ENCODE measurements around the gene EPN1.

EPN1 gene

DNA sequence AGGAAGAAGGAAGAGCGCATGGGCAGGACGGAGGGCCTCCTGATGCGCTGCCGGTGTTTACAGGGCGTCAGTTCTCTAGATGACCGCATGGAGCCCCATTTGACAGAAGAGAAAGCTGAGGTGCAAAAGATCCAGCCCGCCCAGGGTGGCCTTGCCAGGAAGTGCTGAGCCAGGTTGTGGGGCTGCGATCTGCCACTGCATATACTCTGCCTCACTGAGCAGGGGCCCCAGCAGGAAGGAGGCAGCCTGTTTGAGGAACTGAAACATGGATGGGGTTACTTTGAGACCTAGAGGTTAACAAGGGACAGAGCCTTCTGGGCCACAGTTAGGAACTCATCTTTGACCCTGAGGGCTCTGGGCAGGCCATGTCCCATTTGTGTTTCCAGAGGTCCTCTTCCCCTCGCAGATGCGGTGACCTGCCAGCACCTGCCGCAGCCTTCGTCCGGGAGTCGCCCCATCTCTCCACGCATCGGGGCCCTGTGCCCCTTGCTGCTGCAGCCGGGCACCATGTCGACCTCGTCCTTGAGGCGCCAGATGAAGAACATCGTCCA, 3.2 kb downstream of the EPN1 start:
- in situ Hi-C loops (cut with HindIII; ENCODE audit: low sequenced_read_pairs), result no loop called here

DNA sequence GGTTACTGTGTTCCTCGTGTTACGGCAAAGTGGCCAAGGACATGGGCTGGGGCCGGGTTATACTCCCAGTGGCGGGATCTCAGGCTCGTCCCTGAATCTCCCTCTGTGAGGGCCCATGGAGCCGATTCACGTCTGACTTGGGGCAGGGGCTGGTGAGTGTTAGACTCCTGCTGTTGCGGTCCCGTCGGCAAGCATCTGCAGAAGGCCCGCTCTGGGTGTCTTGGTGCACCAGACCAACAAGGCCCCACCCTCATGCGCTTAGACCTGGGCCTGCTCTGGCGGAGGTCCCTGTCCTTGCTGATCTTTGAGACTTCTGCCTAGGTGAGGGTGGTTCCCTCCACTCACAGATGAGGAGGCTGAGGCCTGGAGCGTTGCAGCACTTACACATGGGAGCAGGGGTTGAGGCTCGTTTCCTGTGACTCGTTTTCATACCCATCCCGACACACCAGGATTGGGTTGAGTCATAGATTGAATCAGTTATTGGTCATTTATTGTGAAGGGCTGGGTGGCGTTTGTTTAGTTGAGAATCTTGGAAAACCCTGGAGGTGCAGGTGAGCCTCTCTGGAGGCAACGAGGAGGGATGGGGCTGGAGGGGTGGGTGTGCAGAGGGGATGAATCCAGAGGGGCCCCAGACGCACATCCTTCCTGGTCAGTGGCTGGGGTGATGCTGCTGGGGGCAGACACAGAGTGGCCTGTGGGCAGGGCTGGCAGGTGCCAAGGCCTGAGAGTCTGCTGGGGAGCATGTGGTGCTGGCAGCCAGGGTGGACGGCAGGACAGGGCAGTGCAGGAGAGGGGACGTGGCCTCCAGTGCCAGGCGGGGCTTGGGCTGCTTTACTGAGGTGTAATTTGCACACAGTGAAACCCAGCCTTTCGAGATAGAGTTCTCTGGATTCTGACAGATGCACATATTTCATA, 4.6 kb downstream of the EPN1 start:
- in situ Hi-C loops (cut with HindIII; ENCODE audit: low sequenced_read_pairs), result no loop called here

DNA sequence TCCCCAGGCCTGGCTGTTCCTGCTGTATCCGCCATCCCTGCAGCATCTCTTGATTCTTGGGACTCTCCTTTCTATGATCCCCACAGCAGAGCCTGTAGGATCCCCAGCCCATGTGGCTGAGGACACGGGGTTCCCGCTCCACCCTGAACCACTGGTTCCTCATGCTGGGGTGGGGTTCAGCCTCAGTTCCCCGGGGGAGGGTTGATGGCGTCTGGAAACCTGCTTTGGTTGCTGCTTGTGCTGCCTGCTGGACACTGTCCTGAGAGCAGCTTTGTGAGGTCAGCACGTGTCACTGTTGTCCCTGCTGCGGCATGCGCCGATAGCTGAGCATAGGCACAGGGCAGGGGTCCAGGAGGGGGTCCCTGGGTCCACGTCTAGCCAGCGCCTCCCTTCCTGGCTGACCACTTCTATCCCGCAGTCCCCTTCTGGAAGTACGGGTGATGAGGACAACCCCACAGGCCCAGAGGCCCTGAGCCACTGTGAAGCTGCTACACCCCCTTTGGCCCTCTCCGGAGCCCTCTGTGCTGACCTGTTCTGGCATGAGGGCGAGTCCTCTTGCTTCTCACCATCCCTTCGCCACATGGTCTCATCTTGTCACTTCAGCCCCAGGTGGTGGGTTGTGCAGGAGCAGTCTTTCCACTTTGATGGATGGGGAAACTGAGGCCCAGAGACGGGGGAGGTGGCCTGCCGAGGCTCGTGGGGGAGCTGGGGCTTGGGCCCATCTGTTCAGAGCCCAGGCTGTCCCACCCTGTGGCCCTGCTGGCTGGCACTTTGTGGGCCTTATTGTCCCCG, 5.5 kb downstream of the EPN1 start:
- in situ Hi-C loops (cut with HindIII; ENCODE audit: low sequenced_read_pairs), result no loop called here

DNA sequence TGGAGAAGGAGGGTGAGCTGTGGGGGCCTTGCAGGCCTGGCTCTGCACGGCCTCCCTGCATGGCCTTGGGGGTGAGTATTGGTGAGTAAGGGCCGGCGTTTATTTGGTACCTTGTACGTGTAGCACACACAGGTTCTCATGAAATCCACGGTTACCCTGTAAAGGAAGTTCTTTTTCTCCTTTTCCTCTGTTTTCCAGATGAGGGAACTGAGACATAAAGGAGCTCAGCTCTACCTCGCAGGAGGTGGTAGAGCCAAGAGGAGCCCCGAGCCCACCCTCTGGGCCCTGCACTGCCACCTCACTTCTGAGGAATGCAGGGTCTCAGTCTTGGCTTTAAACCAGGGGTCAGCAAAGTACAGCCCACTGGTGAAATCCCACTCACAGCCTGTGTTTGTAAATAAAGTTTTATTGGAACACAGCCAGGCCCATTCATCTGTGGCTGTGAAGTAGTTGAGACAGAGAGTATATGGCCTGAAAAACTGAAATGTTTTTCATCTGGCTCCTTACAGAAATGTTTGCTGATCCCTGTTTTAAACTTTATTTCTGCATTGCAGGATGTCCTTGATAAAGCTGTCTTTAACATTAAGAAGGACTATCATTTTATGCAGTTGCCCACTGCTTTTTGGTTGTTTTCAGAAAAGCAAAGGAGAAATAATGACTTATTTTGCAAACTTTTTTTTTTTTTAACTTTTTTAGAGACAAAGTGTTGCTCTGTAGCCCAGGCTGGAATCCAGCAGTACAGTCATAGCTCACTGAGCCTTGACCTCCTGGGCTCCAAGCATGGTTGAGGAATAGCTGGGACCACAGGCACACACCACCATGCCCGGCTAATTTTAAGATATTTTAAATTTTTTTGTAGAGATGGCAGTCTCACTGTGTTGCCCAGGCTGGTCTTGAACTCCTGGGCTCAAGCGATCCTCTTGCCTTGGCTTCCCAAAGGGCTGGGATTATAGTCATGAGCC, 6.4 kb downstream of the EPN1 start:
- in situ Hi-C loops (cut with HindIII; ENCODE audit: low sequenced_read_pairs), result no loop called here

DNA sequence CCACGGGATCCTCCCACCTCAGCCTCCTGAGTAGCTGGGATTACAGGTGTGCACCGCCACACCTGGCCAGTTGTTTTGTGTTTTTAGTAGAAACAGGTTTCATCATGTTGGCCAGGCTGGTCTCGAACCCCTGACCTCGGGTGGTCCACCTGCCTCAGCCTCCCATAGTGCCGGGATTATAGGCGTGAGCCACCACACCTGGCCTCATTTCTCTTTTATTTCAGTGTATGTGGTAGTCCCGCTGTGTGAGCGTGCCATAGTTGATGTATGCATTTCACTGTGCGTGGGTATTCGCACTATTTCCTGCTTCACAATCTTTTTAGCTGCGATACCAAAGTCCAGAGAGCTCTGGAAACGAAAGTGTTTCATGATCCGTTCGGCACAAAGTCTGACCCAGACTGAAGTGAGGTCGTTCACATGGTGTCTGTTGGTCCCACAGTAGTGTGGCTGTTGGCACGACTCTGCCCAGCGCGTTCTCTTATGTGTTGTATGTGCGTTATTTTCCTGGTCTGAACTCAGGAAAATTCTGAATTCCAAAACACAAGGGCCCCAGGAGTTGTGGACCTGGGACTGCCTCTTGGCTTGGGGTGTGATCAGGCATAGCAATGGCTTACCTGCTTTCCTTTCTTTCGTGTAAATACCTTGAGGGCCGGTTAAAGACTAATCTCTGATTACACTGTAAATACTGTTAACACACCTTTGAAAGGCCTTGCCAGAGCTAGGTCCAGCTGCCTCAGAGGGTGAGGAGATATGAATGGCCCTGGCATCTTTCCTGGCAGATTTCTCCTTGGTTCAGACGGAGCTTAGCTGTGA, 8.6 kb downstream of the EPN1 start:
- in situ Hi-C loops (cut with HindIII; ENCODE audit: low sequenced_read_pairs), result no loop called here

DNA sequence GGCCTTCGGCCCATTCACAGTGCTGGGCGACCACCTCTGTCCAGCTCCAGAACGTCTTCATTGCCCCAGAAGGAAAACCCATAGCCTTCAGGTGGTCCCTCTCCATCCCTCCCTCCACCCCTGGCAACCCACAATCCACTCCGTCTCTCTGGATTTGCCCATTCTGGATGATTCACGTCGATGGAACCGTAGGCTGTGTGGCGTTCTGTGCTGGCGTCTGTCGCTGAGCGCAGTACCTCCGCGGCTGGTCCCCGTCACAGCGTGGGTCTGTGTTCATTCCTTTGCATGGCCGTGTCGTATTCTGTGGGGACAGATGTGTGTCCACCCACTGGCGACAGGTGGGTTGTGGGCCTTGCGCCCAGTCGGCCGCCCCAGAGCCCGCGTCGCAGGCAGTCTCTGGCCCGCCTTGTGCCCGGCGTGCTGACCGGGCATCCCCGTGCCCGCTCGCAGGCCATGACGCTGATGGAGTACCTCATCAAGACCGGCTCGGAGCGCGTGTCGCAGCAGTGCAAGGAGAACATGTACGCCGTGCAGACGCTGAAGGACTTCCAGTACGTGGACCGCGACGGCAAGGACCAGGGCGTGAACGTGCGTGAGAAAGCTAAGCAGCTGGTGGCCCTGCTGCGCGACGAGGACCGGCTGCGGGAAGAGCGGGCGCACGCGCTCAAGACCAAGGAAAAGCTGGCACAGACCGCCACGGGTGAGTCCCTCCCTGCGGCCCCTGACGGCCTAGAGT, 10.1 kb downstream of the EPN1 start:
- in situ Hi-C loops (cut with HindIII; ENCODE audit: low sequenced_read_pairs), result no loop called here

DNA sequence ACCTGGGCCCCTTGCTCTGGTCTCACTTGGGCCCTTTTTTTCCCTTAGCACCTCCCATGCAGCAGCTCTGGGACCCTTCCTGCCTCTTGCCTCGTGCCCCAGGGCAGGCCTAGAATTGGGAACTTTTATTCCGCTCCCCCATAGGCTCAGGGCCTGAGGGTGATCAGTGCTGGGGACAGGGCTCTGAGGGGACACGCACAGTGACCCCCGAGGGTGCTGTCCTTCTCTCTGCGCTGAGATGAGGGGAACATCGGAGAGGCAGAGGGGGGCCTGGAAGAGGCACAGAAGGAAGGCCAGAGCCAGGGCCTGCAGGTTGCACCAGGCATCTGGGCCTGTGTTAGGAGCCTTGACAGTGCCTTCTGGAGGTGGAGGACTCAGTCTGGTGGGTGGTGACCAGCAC, 10.8 kb downstream of the EPN1 start:
- in situ Hi-C loops (cut with HindIII; ENCODE audit: low sequenced_read_pairs), result no loop called here

DNA sequence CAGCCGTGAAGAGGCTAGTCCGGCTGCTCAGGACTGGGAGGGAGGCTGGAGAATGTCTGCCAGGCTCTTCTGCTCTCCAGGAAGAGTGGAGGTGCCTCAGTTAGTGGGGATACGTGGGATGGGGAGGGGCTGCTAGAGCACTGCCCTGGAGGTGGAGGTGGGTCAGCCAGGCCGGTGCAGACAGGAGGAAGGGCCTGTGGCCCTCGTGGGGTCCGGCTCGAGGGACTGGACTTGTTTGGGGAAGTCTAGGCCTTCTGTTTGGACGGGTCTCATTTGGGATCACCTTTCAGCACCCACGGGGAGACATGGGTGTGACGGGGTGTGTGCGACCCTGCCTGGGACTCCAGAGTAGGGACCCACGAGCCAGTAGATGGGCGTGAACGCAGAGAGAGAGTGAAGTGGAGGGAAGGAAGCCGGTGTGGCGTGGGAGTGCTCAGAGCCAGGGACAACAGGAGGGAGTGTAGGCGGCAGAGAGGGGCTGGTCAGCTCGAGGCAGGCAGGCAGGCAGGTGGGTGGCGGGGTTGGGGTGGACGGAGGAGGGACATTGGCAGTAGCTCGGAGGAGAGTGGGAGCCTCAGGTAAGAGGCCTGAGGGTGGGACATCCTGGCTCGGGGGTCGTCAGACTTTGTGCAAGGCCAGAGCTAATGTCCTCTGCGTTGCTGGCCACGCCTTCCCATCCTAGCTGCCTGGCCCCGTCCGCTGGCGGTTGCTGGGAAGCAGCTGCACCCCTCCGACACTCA, 11.5 kb downstream of the EPN1 start:
- in situ Hi-C loops (cut with HindIII; ENCODE audit: low sequenced_read_pairs), result no loop called here

DNA sequence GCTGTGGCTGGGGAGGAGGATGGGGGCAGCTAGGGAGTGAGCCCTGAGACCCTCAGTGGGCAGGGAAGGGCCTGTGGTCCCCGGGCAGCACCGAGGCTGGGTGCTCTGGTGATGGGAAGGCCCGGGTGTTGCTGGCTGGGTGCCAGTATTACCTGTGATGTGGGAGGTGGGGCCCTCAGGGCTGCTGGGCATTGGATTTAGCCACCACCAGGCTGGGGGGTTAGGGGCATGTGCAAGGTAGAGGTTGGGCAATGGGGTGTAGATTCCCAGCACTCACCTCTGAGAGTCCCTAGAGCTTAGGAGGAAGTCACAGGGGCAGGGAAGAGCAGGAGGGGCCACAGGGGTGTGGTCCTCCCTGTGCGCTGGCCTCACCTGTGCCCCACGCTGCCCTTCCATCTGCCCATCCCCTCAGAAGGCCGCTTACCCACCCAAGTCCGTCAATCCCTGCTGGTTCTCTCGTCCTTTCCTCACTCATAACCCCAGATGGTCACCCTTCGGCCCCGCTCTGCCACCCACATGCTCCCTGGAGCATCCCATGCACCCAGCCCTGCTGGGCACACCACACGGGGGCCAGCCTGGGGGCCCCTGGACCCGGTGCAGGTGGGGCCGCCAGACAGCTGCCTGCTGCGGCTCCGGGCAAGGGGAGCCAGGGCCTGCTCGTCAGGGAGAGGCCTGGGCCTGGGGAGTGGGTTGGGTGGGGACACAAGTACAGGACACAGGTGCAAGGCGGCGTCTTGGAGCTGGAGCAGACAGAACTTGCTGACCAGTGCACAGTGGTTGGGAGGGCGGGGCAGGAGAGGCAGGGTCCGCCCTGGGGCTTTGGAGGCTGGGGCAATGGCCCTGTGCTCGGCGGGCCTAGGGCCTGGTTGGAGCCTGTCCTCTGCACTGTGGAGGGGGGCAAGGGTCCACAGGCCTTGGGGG, 12.5 kb downstream of the EPN1 start:
- in situ Hi-C loops (cut with HindIII; ENCODE audit: low sequenced_read_pairs), result no loop called here

DNA sequence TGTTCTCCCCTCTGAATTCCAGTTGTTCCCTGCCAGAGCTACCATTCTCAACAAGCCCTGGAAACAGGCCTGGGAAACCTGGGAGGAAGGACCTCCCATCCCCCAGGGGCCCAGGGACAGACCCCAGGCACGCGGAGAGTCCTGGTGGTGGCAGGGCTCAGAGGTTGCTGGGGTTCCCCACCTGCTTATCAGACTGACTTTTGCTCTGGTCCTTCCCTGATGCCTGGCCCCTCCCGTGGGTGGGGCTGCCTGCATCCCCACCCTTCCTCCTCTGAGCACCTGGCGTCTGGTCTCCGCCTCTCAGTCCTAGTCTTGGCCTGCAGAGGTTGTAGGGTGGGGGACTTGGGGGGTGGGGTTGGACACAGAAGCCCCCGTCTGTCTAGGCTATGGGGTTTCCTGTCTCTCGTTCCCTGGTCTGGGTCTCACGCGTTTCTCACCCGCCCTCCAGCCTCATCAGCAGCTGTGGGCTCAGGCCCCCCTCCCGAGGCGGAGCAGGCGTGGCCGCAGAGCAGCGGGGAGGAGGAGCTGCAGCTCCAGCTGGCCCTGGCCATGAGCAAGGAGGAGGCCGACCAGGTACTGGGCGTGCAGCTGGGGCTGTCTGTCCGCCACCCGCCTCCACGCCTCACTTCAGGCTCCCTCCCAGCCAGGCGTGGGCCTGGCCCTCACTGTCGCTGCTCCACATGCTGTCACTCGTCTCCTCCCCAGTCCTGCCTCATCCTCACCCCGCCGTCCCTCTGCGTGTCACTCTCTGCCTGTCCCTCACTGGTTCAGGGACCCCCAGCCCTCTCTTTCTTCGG, 13.6 kb downstream of the EPN1 start:
- in situ Hi-C loops (cut with HindIII; ENCODE audit: low sequenced_read_pairs), result no loop called here

DNA sequence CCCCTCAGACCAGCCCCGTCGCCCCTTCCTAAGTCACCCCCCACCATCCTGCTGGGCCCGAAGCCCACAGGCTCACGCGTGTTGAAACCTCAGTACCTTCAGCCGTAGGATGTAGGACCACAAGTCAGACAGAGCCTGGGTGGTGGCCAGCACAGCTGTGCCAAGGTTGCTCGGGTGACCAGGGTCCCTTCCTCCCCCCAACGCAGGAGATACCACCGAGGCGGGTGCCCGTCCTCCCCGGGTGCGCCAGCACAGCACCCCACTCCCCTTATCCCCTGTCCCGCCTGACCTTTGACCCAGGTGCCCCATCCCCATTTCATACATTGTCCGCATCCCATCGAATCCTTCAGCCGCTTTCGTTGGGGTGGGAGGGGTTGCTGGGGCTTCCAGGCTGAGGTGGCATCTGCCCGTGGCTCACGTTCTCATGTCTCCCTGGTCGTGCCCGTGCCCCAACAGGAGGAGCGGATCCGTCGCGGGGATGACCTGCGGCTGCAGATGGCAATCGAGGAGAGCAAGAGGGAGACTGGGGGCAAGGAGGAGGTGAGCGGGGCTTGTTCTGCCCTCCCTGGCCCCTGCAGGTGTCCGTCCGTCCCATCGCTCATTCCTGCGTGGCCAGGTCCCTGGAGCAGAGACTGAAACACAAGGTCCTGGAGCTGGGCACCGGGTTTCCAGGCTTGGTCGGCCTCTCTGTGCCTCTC, 14.5 kb downstream of the EPN1 start:
- in situ Hi-C loops (cut with HindIII; ENCODE audit: low sequenced_read_pairs), result no loop called here

DNA sequence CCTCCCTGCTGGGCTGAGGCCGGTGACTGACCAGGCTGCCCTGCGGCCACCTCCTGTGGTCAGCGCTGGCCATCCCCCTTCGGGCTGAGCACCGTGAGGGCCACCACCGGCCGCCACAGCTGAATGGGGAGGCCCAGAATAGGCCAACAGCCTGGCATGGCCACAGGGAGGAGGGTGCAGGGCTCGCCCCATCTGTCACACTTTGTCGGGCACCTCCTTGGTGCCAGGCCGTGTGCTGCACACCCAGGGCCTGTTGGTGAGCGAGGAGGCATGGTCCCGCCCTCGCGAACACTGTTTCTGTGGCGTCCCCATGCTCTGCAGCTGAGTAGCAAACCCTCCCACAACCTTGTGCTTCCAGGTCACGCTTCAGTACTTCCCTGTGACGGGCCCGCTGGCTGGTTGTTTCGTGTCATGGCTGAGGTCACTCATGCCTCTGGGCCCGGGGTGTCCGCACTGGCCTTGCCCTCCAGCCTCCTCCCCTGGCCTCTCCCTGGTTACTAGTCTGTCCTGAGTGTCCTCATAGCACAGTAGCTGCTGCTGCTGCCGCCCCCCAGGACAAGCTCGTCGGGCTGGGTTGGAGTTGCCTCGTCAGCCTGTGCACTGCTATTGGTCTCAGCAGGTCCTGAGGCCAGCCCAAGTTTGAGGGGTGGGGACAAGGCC, 15.2 kb downstream of the EPN1 start:
- in situ Hi-C loops (cut with HindIII; ENCODE audit: low sequenced_read_pairs), result no loop called here

DNA sequence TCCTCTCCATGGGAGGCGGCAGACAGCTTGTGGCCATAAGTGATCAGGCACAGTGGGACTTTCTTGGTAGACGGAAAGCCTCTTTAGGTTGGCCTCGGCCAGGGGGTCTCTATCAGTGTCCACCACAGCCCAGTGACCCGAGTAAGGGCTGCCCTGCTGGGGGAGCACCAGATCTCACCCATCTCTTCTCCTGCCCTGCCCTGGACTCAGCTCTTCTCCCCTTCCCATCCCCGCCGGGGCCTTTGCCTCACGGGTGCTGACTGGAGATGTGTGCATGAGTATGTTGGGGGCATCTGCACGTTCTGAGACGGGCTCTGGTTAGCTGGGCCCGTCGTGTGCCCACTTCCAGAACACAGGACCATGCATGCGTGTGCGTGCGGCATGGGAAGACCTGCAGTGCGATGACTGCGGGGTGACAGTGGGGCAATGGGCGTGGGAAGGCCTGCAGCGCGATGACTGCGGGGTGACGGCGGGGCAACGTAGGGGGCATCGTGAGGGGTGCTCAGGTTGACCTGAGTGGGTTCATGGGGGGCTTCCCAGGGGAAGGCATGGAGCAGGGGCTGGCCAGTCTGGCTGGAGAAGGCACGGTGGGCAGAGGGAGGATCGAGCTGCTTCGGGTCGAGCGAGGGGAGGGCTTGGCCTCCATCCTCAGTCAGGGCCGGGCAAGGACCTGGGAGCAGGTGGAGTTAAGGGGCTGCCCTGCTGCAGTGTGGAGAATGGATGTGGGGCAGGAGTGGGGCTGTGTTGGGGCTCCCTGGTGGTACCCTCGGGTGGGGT, 15.9 kb downstream of the EPN1 start:
- in situ Hi-C loops (cut with HindIII; ENCODE audit: low sequenced_read_pairs), result no loop called here

DNA sequence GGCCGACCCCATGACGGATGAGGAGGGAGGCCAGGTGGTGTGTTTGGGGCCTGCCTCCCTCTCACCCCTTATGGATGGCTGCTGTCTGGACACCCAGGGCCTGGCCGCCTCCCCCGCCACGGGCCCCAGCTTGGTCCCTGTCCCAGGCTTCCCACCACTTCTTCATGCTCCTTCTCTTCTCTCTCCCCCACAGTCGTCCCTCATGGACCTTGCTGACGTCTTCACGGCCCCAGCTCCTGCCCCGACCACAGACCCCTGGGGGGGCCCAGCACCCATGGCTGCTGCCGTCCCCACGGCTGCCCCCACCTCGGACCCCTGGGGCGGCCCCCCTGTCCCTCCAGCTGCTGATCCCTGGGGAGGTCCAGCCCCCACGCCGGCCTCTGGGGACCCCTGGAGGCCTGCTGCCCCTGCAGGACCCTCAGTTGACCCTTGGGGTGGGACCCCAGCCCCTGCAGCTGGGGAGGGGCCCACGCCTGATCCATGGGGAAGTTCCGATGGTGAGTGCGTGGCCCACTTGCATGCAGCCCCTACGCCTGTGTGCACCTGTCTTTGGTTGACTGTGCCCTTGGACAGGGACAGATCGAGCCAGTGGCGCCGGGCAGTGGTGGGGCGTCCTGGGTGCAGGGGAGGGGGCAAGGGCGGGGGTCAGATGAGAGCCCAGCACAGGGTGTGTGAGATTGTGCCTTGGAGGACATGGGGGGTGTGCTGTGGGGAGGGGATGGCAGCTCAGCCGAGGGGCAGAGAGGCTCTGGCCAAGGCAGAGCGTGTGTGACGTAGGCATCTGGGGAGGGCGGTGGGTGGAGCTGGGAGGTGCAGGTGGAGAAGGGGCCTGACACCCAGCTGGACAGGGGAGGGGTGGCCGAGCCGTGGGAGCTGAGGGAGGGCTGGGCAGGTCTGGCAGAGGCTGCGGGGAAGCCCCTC, 16.8 kb downstream of the EPN1 start:
- in situ Hi-C loops (cut with HindIII; ENCODE audit: low sequenced_read_pairs), result no loop called here
